Heart left ventricle (tissue), 13 donors: ENCODE measurements around the gene CTSK.

Experiments used
- CTCF ChIP-seq, 12 donors: fragments of 200-600 bp; sonication (generic) in 4 of 12; IDR thresholded peaks; one replicate each; pipeline versions ENCODE4 v1.5.0 to v1.8.0; 2018 to 2022; ENCODE audit warnings: antibody characterized with exemption in 12 of 12, mild to moderate bottlenecking in 5 of 12
- POLR2A ChIP-seq, 2 donors: fragments of 450-650 bp; IDR thresholded peaks; one replicate each; pipeline ENCODE4 v1.6.1; 2017; ENCODE audit warnings: antibody characterized with exemption in 2 of 2, mild to moderate bottlenecking in 2 of 2, moderate library complexity in 2 of 2
- donor health status: ischemic (EF 13 %, LVEDD 7.1; RV severe dilation, severe dysfunction).
- donor health status: DM: no; HTN: yes; CAD: no.
- donor health status: DM: no; HTN: no; CAD: no.
- donor health status: ischemic (EF 25% LVEDD 6.9; RV normal size, moderate dysfunction).
- donor health status: ischemic (EF 25% LVEDD 5.7; RV mildly dilated, moderate dysfunction).
- donor health status: ischemic (EF 35%, LVEDD 5.7; RV mildly dilated, moderate dysfunction).
- donor health status: nonischemic (EF 11% LVEDD 7.7; RV severe dilation, severe dysfunction).
- donor health status: DM: yes; HTN: yes; CAD: no.
- donor health status: PGD.
- donor health status: ischemic (EF 29% LVEDD 5.4; RV normal size, mild dysfunction).
- donor health status: nonischemic (EF 23%, LVEDD 6.1; RV moderate dilation, normal function).

- no peak for TF ChIP-seq CTCF (IDR thresholded peaks at IDR 0.05)
- TF ChIP-seq POLR2A (IDR thresholded peaks at IDR 0.05): no peak
Observed at GRCh38 chr1:150808121-150808520, at the start of gene CTSK.
